ENCODE results near the gene SEM1.

DNA sequence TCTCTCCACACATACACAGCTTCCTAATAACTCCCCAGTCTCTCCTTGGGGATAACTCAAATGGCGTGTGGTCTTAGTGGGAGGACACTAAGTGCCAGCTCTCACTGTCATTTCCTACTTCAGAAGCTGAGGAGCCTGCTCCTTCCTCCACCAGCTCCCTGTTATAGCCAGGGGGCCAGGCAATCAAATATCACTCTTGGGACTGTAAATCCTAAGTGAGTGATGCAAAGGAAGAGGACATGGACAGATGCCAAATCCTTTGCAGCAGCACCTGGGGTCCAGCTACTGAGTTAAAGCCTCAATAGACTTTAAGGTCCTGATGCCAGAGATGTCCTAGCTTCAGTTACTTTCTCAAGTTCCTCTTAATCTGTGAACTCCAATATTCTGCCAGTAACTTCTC, 34.1 kb downstream of the SEM1 start:
- TF ChIP-seq, protein P1, sequence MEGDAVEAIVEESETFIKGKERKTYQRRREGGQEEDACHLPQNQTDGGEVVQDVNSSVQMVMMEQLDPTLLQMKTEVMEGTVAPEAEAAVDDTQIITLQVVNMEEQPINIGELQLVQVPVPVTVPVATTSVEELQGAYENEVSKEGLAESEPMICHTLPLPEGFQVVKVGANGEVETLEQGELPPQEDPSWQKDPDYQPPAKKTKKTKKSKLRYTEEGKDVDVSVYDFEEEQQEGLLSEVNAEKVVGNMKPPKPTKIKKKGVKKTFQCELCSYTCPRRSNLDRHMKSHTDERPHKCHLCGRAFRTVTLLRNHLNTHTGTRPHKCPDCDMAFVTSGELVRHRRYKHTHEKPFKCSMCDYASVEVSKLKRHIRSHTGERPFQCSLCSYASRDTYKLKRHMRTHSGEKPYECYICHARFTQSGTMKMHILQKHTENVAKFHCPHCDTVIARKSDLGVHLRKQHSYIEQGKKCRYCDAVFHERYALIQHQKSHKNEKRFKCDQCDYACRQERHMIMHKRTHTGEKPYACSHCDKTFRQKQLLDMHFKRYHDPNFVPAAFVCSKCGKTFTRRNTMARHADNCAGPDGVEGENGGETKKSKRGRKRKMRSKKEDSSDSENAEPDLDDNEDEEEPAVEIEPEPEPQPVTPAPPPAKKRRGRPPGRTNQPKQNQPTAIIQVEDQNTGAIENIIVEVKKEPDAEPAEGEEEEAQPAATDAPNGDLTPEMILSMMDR (conservative IDR thresholded peaks at IDR 0.05), result no peak
- no peak for TF ChIP-seq ZFX (IDR thresholded peaks at IDR 0.05)

All from C4-2B (cell line).